Measurements from ENCODE around the gene TBC1D22A.

The TBC1D22A gene

GRCh38 chr22:47199261-47199978 is 437.0 kb downstream of the TBC1D22A start:
- DNase-seq = no peak

GRCh38 chr22:47199979-47200272 is 437.5 kb downstream of the TBC1D22A start:
- DNase-seq = no peak

- no peak for DNase-seq
These were observed 438.0 kb downstream of the TBC1D22A start for GRCh38 chr22:47200273-47201051.

GRCh38 chr22:47201186-47201995 is 438.9 kb downstream of the TBC1D22A start:
- no peak for DNase-seq

- DNase-seq = no peak
These were observed 439.8 kb downstream of the TBC1D22A start for GRCh38 chr22:47201996-47202818.

GRCh38 chr22:47202819-47203553 is 440.5 kb downstream of the TBC1D22A start:
- no peak for DNase-seq

GRCh38 chr22:47203554-47203991 is 441.1 kb downstream of the TBC1D22A start:
- no peak for DNase-seq

- no peak for DNase-seq
These were observed 441.8 kb downstream of the TBC1D22A start for GRCh38 chr22:47204002-47204979.

GRCh38 chr22:47205081-47205491 is 442.6 kb downstream of the TBC1D22A start:
- no peak for DNase-seq

GRCh38 chr22:47205554-47205953 is 443.1 kb downstream of the TBC1D22A start:
- DNase-seq = no peak

GRCh38 chr22:47206164-47206563 is 443.7 kb downstream of the TBC1D22A start:
- DNase-seq = no peak

- DNase-seq = no peak
These were observed 444.3 kb downstream of the TBC1D22A start for GRCh38 chr22:47206666-47207218.

GRCh38 chr22:47207387-47207786 is 444.9 kb downstream of the TBC1D22A start:
- no peak for DNase-seq

GRCh38 chr22:47207846-47208554 is 445.6 kb downstream of the TBC1D22A start:
- DNase-seq = no peak

GRCh38 chr22:47208630-47209029 is 446.2 kb downstream of the TBC1D22A start:
- DNase-seq = no peak

- DNase-seq = no peak
These were observed 446.6 kb downstream of the TBC1D22A start for GRCh38 chr22:47209040-47209514.

GRCh38 chr22:47209547-47210023 is 447.1 kb downstream of the TBC1D22A start:
- no peak for DNase-seq

- DNase-seq = no peak
These were observed 447.7 kb downstream of the TBC1D22A start for GRCh38 chr22:47210112-47210657.

GRCh38 chr22:47210686-47211085 is 448.2 kb downstream of the TBC1D22A start:
- no peak for DNase-seq

Measured in NCI-H226 (cell line).